Endothelial cell of umbilical vein (primary cell): ENCODE results near the gene USP48. TPM values are rescaled to one million over a fixed set of nuclear protein-coding genes. Genes with fewer than 3 reads are reported as not detected.

ENCODE experiments used
- BruUV-seq: library from RNA; stranded (reverse); fragments of 400-500 nt; replicated peaks from 2 replicates; lab custom pipeline; 2021; lab: Mats Ljungman, UMichigan
- CTCF ChIA-PET: fragments of 300-600, 350-600 bp; sonication (Branson Sonifier 250); formaldehyde crosslinking; loops from one replicate; lab custom pipeline; 2021; ENCODE audit warnings: antibody characterized with exemption, inconsistent platforms; lab: Charles Lee
- POLR2A ChIA-PET: fragments of 300-600, 350-600 bp; sonication (Branson Sonifier 250); formaldehyde crosslinking; loops from one replicate; lab custom pipeline; 2021; ENCODE audit warnings: antibody characterized with exemption, inconsistent platforms; lab: Charles Lee
- DNase-seq: peaks from one replicate; pipeline ENCODE4 v3.0.0-alpha.2; 2011; ENCODE audit warnings: low read depth, low spot score
- FAIRE-seq: peaks from 2 replicates; lab custom pipeline; 2011; peaks lifted over from hg19 to GRCh38; lab: Jason Lieb, UNC
- H2AFZ ChIP-seq: 2 replicates; pipeline ENCODE4 v1.6.0; 2012; ENCODE audit warnings: low read depth, low read length, control low read depth, inconsistent platforms
- H3K27ac ChIP-seq: 2 replicates; pipeline ENCODE4 v1.5.1; 2011; ENCODE audit warnings: low read depth, mild to moderate bottlenecking, control low read depth, low read length, moderate library complexity; ENCODE audit not compliant: insufficient read depth
- H3K27me3 ChIP-seq, 2 experiments: 2 replicates each; pipeline versions ENCODE4 v1.6.0 to v1.6.1; 2011; ENCODE audit warnings: low read length in 2 of 2, mixed read lengths in 1 of 2; ENCODE audit not compliant: control insufficient read depth in 2 of 2, insufficient read depth in 2 of 2
- H3K36me3 ChIP-seq, 2 experiments: 2 replicates in 1 of 2; 3 replicates in 1 of 2; pipeline ENCODE4 v1.5.1; 2011; ENCODE audit warnings: low read length in 2 of 2, mild to moderate bottlenecking in 1 of 2, moderate library complexity in 1 of 2; ENCODE audit not compliant: control insufficient read depth in 2 of 2, insufficient read depth in 2 of 2; ENCODE audit errors: extremely low read depth in 1 of 2
- H3K4me1 ChIP-seq: 3 replicates; pipeline ENCODE4 v1.5.1; 2011; ENCODE audit warnings: mild to moderate bottlenecking, low read length; ENCODE audit not compliant: control insufficient read depth, insufficient read depth; ENCODE audit errors: extremely low read depth
- H3K4me2 ChIP-seq: 2 replicates; pipeline ENCODE4 v1.6.1; 2011; ENCODE audit warnings: low read length, control low read depth, mixed read lengths; ENCODE audit not compliant: insufficient read depth
- H3K4me3 ChIP-seq, 3 experiments: fragments of 200-600 bp in 1 of 3; sonication (generic), shearing (Covaris generic) in 1 of 3; replicated peaks in 1 of 3; 2 replicates each; pipeline ENCODE4 v1.5.1; 2011 to 2016; ENCODE audit warnings: control low read depth in 3 of 3, low read length in 3 of 3, mild to moderate bottlenecking in 2 of 3, inconsistent platforms in 1 of 3, low read depth in 1 of 3, moderate library complexity in 1 of 3; ENCODE audit not compliant: insufficient read depth in 1 of 3
- H3K79me2 ChIP-seq: 2 replicates; pipeline ENCODE4 v1.6.0; 2012; ENCODE audit warnings: low read length, inconsistent platforms; ENCODE audit not compliant: control insufficient read depth, insufficient read depth
- H3K9ac ChIP-seq: replicated peaks from 2 replicates; pipeline ENCODE3; 2011; ENCODE audit warnings: low read length, control low read depth; ENCODE audit not compliant: insufficient read depth; ENCODE audit errors: extremely low read depth
- H3K9me1 ChIP-seq: replicated peaks from 3 replicates; pipeline ENCODE4 v1.6.0; 2011; ENCODE audit warnings: mild to moderate bottlenecking, low read length; ENCODE audit not compliant: control insufficient read depth, insufficient read depth; ENCODE audit errors: extremely low read depth
- H3K9me3 ChIP-seq: replicated peaks from 2 replicates; pipeline ENCODE4 v1.5.1; 2012; ENCODE audit warnings: low read length, inconsistent platforms; ENCODE audit not compliant: control insufficient read depth, insufficient read depth
- H4K20me1 ChIP-seq: replicated peaks from 2 replicates; pipeline ENCODE3; 2011; ENCODE audit warnings: mild to moderate bottlenecking, low read length; ENCODE audit not compliant: control insufficient read depth, insufficient read depth; ENCODE audit errors: extremely low read depth
- FOS ChIP-seq: IDR thresholded peaks from 2 replicates; pipeline ENCODE4 v1.6.1; 2011; ENCODE audit warnings: mild to moderate bottlenecking, low read length, moderate library complexity, borderline replicate concordance; ENCODE audit not compliant: insufficient read depth
- MAX ChIP-seq: IDR thresholded peaks from 2 replicates; pipeline ENCODE4 v1.6.1; 2011; ENCODE audit not compliant: insufficient read depth, insufficient read length
- MYC ChIP-seq: IDR thresholded peaks from one replicate; pipeline ENCODE4 v1.6.1; 2011; ENCODE audit warnings: mild to moderate bottlenecking, low read depth, low read length
- POLR2A ChIP-seq: IDR thresholded peaks from 2 replicates; pipeline ENCODE4 v1.6.1; 2012; ENCODE audit warnings: low read depth, mild to moderate bottlenecking, control low read depth, low read length
- POLR2AphosphoS5 ChIP-seq: IDR thresholded peaks from 2 replicates; pipeline ENCODE4 v1.6.1; 2012; ENCODE audit warnings: low read depth, mild to moderate bottlenecking, control low read depth, low read length, moderate library complexity; ENCODE audit not compliant: insufficient read depth
- dilution Hi-C: fragments of 300-500 bp; cut with MboI; formaldehyde crosslinking; loops from one replicate; pipeline ENCODE4 v1.15.0; 2019; ENCODE audit warnings: low sequenced_read_pairs; ENCODE audit not compliant: extremely low pct_ligation_motif_present
- intact Hi-C: fragments of 100-400 bp; cut with micrococcal nuclease; formaldehyde crosslinking; loops from one replicate; pipeline ENCODE4 v1.10.0; 2022
- polyA plus RNA-seq, 4 experiments: library from polyadenylated mRNA; depleted of rRNA in 3 of 4; stranded (reverse) in 3 of 4; unstranded in 1 of 4; fragments of >200 nt; gene quantifications; 2 replicates each; pipeline versions ENCODE4 v1.2.1 to v1.2.3, GENCODE V29; 2011 to 2012; ENCODE audit warnings: missing spikeins in 1 of 4
- total RNA-seq: library from RNA; stranded (reverse); gene quantifications from 2 replicates; pipeline ENCODE4 v1.2.3, GENCODE V29; 2021

The USP48 gene
- total and polyA plus RNA-seq, 2 donors (not counting 3 experiments of a cell fraction or from before 2014, with no cell fraction given), result 27.2 to 149 TPM

- Histone ChIP-seq H4K20me1 (no peaks in the 10 kb centered on the region), H3K4me1 (peaks cover 35% of the 10 kb centered on the region), H3K27ac (no peak overlapping the region), H3K4me2 (no peak overlapping the region), H3K36me3 (peaks cover 11 to 15% of the 10 kb centered on the region in 2 experiments), H3K27me3 (no peaks in the 10 kb centered on the region), H2AFZ (no peak overlapping the region), H3K9me1 (no peaks in the 10 kb centered on the region), H3K79me2 (no peaks in the 10 kb centered on the region), H3K4me3 (no peak overlapping the region), H3K9ac (no peak overlapping the region), H3K9me3 (no peaks in the 10 kb centered on the region)
- POLR2A ChIA-PET, result no interaction called here
- intact Hi-C loops, result loop anchor here (5.0 kb wide), 1 partner anchor 114 kb away; no protein-coding TSS in a partner anchor
- dilution Hi-C loops, result no loop called here
- BruUV-seq, result no TSS peak
- CTCF ChIA-PET, result no interaction called here
- DNase-seq (peak; percentile 62), FAIRE-seq (peak; percentile 56)
- TF ChIP-seq MYC, result no peak
- peak; percentile 77 for TF ChIP-seq POLR2AphosphoS5
- peak; percentile 94 for TF ChIP-seq POLR2A
- no peak for TF ChIP-seq MAX
Observed at GRCh38 chr1:21816602-21817302, 33.8 kb upstream of the USP48 start.

GRCh38 chr1:21815724-21816321, 32.9 kb upstream of the USP48 start:
- dilution Hi-C loops, result no loop called here
- CTCF ChIA-PET, result no interaction called here

More at GRCh38 chr1:21815724-21816321, 32.9 kb upstream of the USP48 start:
- peaks cover 3 to 6% of the 10 kb centered on the region in 2 experiments for H3K36me3 ChIP-seq
- no TSS peak for BruUV-seq
- H3K27me3 ChIP-seq, result no peaks in the 10 kb centered on the region
- H2AFZ ChIP-seq, result no peak overlapping the region
- H3K27ac ChIP-seq, result no peak overlapping the region
- DNase-seq (peak; percentile 52), FAIRE-seq (peak; percentile 40)
- no peaks in the 10 kb centered on the region for H4K20me1 ChIP-seq
- intact Hi-C loops, result loop anchor here (2.0 to 5.0 kb wide), 2 partner anchors 33 to 114 kb away; partner anchors contain the start of gene USP48
- no peaks in the 10 kb centered on the region for H3K79me2 ChIP-seq
- H3K4me3 ChIP-seq, result no peak overlapping the region
- POLR2A ChIA-PET, result interaction anchor here (0.8 kb wide), 1 partner anchor 112 kb away, joined by 5 read pairs; no protein-coding TSS in a partner anchor
- peaks cover 34% of the 10 kb centered on the region for H3K4me1 ChIP-seq
- no peaks in the 10 kb centered on the region for H3K9me1 ChIP-seq
- H3K4me2 ChIP-seq, result no peak overlapping the region
- TF ChIP-seq MYC (no peak), FOS (no peak), MAX (no peak), POLR2AphosphoS5 (peak; percentile 48)
- H3K9me3 ChIP-seq, result no peaks in the 10 kb centered on the region
- H3K9ac ChIP-seq, result no peak overlapping the region
